EH (cell line): ENCODE measurements around the gene SLFN12L.
A peak's percentile ranks its signal among the peaks of the same experiment; 100 is the strongest.

Experiments used
- DNase-seq: peaks from one replicate; pipeline ENCODE4 v3.0.0-alpha.2; 2015; ENCODE audit warnings: low read depth

Gene SLFN12L

DNA sequence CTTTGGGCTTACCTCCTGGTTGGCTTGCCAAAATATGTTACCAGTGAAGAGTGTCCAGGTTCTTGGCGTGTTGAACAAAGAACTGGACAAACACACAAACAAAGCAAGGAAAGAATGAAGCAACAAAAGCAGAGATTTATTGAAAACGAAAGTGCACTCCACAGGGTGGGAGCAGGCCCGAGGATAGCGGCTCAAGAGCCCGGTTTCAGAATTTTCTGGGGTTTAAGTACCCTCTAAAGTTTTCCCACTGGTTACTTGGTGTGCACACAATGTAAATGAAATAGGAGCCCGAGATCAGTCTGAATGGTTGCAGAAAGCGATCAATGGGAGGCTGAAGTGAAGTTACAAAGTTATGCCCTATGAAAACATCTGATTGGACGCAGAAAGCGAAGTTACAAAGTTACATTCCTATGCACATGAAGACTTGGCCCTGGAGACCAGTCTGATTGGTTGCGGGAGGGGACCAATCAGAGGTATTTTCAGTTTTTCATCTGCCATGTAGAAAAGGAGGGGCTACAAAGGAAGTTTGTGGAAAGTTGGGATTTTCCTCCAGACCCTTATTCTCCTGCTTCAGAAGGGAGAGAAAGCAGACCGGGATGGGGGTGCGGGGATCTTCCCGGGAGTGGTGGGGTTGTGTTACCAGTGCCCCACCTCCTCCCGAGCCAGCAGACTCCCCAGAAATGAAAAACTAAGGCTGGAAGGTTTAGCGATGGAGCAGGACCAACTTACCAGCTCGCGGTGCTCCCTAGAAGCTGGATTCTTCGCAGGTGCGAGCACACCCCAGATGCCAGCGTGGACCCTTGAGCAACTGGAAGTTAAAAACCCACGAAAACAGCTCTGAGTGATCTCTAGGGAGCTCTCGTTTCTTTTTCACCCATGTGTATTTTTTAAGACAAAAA lies 105.1 kb downstream of the SLFN12L start, which contains the start of gene SLFN12:
TSS of gene SLFN12 (minus strand) at position 325 of the 899 bp plus-strand sequence. CDS start 9,472 bp downstream, outside the sequence.
- peak; percentile 98 for DNase-seq

DNA sequence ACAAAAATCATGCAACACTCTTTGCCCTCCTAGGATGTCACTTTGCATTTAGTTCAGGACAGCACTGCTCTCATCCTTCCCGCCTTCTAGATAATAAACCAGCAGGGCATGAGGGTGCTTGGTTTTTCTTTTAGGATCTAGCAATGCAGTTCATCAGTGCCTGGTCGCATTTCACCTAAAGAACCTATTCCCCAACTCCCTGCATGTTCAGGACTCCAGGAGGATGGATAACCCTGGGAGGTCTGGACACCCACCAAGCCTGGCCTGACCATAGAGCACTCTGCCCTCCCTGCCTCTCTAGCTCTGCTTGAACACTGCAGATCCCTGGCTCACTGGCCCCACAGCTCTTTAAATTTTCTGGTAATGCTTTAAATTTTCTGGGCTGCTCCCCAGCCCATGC lies 107.8 kb downstream of the SLFN12L start:
- no peak for DNase-seq

GRCh38 chr17:35428229-35428628 lies 109.2 kb downstream of the SLFN12L start:
- no peak for DNase-seq

GRCh38 chr17:35423761-35424160 lies 113.7 kb downstream of the SLFN12L start:
- DNase-seq = peak; percentile 25
